Germinal center (tissue), 1 donor: ENCODE results near the gene BLOC1S3.

Experiments used
- DNase-seq: peaks from one replicate; pipeline ENCODE4 v3.0.0; 2012; ENCODE audit warnings: mixed read lengths, low spot score

The BLOC1S3 gene, protein sequence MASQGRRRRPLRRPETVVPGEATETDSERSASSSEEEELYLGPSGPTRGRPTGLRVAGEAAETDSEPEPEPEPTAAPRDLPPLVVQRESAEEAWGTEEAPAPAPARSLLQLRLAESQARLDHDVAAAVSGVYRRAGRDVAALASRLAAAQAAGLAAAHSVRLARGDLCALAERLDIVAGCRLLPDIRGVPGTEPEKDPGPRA

DNA sequence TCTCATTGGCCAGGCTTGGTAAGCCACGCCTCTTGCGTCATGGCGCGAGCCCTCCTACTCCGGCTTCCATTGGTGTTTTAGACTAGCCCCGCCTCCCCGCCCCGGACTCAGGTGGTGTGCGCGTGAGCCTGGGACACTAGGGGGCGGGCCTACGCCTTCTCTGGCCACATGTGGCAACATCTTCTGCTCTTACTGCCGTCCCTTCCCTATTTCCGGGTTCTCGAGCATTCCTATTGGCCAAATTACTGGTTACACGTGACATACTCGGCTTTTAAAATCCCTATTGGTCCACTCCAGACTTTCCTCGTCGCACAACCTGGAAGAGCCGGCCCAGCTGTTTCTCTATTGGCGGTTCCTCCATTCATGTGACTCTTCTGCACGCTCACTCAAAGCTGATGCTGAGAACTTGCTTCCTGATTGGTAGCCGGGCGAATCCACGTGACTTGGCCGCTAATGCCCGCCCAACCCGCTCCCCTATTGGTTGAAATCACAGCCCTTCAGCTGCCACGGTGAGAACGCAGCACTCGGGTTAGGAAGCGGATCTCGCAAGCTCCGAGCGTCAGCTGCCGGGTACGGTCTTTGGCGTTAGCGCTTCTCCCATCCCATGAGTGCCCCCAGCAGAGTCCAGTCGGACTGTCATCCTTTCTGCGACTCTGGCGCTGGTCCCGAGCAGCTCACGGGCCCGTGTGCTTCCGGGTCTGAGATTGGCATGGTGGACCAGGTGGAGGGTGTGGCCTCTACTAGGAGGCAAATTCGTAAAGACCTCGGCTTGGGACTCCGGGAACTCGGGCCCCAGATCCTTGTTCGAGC is at the start of gene BLOC1S3:
BLOC1S3 (plus strand) TSS at position 523 of the 810 bp plus-strand sequence. CDS start 513 bp downstream, outside the sequence.
- DNase-seq = peak; percentile 98

DNA sequence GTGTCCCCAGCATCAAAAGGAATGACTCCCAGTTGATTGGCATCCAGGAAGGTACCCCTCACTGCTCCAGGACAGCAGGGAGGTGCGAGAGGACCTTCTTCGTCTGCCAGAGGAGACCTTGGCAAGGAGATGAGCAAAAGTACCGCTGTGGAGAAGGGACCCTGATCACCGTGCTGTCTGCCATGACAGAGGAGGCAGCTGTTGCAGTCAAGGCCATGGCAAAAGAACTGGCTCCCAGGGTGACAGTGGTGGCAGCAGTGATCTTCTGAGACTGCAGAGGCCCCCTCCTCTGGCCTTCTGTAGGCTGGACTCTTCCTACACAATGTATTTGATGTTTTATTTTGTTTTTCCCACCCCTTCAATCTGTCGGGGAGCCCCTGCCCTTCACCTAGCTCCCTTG is 49.8 kb upstream of the BLOC1S3 start:
- no peak for DNase-seq

DNA sequence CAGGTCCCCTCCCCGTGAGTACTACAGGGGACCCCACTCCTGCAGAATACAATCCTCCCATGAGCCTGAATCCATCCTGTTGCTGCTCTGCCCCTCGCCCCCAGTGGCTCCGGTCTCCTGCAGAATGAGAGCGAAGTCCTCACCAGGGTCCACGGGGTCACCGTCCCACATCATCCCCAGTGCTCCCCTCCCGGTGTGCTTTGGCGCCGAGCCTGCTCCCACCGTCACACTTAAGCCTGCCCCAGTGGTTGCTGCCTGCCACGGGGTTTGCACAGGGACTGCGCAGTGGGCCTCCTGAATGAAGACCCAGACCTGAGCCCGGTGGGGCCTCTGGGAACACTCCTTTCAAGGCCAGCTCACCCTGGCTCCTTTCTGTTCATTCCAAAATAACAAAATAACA is 48.3 kb upstream of the BLOC1S3 start:
- DNase-seq = no peak

DNA sequence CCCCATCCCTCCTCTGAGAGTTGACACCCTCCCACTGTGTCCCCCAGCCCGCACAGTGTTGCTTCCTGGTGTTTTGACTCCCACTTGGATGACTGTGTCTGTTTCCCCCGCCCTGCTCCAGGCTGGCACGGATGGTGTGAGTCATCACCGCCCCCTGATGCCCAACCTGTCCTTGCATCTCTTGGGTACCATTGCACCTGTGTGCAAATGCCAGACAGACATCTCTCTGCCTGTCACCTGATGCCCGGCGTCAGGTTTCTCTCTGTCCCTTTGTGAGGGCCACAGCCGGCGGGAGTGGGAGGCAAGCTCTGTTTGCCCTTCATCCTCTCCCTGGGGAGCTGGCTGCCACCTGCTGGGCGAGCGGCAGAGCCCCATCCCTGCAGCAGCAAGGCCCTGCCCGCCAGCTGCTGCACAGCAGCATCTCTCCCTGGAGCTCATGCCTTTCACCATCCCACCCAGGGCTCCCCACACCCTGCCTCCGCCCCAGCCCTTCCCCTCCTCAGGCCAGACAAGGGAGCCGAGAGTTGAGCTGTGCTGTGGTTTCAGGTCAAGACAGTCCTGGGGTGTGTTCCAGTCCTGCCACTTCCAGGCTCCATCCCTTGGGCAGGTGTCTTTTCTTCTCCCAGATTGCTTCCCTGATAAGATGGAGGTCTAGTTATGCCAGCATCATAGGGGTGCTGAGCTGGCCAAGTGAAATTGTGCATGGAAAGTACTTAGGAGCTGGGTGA is 47.5 kb upstream of the BLOC1S3 start:
- no peak for DNase-seq

DNA sequence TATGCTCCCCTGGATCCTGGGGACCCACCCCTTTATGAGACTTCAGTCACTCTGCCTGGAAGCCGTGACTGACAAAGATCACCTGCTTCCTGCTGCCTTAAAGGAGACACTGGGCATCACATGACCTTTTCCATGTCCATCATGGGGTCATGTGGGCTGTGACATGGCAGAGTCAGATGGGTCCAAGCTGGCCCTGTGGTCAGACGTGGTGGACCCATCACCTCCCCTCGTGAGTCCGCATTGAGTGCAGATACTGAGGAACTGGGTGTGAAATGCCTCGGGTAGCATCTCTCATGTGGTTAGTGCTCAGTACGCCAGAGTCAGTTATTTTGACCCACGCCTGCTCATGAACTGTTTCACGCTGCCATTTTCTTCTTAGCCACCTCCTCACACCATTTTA is 44.9 kb upstream of the BLOC1S3 start:
- no peak for DNase-seq

DNA sequence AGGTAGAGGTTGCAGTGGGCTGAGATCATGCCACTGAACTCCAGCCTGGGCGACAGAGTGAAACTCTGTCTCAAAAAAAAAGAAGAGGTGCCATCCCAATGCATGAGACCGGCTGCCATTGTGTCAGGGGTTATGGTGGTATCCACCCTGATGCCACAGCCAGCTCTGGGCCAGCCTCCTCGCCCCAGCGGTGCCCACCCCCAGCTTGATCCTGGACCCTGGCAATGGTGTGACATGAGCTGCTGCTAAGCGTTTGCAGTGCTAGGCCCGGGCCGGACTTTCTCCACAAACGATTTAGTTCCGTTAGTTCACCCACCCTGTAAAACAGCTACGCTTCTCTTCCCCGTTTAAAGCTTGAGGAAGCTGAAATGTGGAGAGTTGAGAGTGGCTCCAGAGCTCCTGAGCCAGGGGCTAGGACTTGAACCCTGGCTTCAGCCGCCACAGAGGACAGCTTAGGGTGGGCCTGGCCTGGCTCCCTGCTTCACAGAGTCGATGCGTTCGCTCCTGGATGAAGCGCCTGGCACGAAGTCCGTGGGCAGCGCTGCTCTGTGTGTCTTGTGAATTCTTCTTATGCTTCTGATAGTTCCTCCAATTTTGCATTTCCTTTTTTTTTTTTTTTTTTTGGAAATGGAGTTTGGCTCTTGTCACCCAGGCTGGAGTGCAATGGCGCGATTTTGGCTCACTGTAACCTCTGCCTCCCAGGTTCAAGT is 43.3 kb upstream of the BLOC1S3 start:
- DNase-seq = no peak

DNA sequence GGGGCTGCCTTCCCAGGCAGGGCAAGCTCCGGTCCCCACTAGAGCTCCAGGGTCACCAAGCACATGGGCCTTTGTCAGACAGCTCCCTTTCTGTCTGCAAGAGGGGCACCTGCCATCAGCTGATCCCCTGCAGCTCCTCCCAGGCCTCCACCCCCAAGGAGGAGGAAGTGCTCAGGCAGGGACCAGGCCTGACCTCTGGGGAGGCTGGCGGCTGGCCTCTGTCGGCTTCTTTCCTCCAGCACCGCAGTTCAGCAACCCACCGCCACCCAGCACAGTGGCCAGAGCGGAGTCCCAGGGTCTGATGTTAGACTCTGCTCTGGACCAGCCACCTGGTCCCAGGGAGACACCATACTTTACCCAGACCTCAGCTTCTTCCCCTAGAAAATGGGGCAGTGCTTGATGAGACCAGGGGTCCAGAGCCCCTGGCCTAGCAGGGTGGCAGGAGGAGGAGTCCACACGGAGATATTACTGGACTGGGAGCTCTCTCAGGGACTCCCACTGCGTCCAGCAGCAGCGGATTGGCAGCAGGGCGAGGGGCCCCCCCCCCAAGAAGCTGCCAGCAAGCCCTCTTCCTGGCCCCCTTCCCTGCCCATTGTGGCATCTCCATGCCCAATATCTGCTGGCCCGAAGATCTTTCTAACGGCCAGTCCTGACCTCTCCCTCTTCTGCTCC is 41.9 kb upstream of the BLOC1S3 start:
- peak; percentile 64 for DNase-seq

DNA sequence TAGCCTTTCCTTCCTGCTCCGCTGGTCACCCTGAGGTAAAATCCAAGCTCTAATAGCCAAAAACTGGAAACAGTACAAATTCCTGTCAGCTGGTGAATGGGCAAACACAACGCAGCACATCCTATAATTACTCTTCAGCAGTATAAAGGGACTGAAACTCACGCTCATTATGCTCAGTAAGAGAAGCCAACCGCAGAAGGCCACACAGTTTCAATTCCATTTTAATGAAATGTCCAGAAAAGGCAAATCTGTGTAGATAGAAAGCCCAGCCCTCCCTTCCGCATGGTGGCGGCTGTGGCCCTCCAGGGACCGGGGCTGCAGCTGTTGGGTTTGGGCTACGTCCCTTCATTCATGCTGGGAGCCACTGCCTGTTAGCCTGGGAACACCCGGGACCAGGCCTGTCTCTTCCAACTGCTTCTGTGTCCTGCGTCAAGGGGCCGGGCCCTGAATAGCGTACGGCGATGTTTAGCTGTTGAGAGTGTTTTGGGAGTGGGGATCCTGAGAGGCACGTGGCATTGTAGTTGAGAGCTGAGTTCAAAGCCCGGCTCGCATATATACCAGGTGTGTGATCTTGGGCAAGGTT is 41.3 kb upstream of the BLOC1S3 start:
- peak; percentile 66 for DNase-seq

DNA sequence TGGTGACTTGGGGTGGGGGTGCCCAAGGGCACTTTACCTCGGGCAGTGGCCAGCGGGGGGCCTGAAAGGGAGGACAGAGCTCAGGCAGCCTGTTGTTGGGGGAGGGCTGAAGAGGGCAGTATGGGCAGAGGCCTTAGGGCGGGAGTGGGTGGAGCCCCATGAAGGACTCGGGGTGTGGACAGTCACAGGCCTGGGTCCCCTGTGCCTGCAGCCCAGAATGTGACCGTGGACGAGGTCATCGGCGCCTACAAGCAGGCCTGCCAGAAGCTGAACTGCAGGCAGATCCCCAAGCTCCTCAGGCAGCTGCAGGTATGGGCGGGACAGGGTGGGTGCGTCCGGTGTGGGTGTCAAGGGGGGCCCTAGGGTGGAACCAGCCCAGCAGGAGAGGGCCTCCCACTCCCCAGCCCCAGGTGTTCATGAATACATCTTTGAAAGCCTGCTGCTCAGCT is 40.3 kb upstream of the BLOC1S3 start:
- DNase-seq = no peak

DNA sequence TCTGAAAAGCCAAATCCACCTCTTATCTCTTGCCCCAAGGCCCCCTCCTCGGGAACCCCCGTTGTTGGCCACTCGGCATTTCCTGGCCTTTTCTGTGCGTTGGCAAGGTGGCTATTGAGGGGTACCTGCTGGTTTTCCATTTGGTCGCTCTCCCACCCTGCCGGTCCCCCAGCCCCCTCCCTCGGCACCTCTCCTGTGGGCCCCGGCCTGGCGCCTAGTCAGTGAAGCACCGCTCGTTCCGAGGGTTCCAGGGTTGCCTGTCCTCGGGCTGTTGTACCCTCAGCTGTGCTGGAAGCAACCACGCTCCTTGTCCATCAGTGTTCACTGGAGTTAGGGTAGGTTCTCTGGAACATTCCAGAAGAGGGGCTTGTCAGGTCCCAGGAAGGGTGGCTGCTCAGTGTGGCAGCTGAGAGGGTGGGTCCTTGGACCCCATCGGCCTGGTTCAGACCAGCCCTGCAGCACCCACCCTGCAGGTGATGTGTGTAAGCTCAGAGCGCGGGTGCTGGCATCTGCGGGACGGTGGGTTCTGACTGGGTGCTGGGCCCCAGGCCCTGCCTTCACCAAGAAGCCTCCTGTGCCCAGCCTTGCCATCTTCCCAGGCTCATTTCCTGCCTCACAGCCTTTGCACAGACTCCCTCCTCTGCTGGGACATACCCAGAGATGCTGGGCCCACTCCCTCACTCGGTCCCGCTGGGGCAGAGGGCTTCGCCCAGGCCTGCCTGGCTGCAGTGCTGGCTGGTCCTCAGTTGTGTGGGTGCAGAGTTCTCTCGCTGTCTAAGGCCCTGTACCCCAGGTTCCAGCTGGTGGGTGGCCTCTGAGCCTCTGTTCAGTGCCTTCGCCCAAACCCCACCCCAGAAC is 39.1 kb upstream of the BLOC1S3 start:
- no peak for DNase-seq

DNA sequence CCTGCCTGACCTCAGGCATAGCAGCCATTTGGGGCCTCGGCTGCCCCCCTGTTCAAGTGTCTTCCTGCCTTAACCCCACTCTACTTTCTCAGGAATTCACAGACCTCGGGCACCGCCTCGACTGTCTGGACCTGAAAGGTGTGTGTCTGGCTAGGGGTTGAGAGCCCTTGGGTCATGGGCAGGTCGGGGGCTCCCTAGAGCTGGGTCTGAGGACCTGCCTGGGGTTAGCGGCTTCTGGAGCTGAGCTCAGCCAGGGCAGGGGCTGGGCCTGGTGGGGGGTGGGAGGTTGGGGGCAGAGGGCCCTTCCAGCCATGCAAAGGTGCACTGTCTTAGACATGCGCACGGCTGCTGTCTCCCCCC is 38.5 kb upstream of the BLOC1S3 start:
- no peak for DNase-seq

DNA sequence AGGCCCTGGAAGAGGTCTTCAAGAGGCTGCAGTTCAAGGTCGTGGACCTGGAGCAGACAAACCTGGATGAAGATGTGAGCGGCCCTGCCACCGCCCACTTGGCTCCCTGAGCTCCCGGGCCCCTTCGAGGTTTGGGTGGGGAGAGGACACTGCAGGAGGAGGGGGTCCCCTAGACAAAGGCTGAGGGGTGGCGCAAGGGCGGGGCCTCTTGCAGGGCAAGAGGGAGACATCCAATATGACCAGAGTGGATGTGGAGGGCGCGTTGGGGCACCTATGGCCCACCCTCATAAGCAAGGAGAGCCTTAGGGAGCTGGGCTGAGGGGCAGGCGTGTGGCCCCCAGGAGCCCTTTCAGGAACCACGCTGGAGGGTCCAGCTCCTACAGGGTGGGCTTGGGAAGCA is 38.1 kb upstream of the BLOC1S3 start:
- no peak for DNase-seq

DNA sequence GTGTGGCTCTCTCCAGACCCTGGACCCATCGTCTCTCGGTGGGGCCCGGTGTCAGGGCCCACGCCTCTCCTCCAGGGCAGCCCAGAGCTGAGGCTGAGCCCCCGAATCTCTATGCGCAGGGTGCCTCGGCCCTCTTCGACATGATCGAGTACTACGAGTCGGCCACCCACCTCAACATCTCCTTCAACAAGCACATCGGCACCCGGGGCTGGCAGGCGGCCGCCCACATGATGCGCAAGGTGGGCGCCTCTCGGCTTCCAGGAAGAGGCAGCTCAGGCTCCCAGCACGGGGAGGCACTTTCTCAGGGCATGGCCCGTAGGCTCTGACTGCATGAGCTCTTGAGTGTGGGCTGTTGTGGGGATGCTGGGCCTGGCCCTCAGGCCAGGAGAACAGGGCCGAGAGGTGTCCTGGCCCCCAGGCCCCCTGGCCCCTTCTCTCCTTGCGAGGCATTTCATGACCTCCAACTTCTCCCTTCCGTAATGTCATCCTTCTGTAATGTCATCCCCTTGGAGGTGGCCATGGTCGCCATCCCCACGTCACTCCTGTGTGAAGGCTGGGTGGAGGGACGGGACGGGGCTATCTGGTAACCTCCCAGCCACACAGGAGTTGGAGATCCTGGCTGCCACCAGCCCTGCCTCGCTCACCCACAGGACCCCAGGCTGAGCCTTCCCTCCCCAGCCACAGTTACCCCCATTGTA is 37.2 kb upstream of the BLOC1S3 start:
- DNase-seq = no peak

DNA sequence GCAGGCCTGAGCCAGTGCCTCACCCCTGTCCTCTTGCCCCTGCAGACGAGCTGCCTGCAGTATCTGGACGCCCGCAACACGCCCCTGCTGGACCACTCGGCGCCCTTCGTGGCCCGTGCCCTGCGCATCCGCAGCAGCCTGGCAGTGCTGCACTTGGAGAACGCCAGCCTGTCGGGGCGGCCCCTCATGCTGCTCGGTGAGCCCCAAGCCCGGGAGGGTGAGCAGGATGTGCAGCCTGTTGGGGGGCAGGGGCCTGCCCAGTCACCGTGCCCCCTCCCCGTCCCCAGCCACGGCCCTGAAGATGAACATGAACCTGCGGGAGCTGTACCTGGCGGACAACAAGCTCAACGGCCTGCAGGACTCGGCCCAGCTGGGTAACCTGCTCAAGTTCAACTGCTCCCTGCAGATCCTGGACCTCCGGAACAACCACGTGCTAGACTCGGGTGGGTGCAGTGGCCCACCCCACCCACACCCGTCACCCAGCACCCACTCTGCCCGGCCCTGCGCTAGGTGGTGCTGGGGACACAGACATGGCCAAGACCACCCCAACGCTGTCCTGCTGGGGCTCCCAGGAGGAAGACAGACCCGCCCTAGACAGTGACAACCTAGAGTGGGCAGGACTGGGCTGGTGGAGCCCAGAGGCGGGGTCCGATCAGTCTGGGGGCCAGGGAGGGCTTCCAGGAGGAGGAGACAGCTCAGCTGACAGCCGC is 36.4 kb upstream of the BLOC1S3 start:
- no peak for DNase-seq

DNA sequence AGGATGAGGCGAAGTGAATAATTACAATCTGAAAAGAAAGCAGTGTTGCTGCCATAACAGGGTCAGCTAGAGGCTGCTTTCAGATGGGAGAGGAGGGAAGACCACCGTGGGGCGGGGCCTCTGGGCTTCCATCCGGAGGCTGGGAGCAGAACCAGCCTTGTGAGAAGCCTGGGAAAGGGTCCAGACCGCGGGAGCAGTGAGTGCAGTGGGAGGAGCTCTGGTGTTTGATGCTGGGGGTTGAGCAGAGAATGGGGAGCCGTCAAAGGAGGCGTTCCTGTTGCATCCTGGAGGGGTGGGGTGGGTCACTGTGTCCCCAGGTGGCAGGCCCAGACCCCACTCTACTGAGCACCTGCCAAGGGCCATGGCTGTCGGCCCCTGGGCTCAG is 35.9 kb upstream of the BLOC1S3 start:
- no peak for DNase-seq

DNA sequence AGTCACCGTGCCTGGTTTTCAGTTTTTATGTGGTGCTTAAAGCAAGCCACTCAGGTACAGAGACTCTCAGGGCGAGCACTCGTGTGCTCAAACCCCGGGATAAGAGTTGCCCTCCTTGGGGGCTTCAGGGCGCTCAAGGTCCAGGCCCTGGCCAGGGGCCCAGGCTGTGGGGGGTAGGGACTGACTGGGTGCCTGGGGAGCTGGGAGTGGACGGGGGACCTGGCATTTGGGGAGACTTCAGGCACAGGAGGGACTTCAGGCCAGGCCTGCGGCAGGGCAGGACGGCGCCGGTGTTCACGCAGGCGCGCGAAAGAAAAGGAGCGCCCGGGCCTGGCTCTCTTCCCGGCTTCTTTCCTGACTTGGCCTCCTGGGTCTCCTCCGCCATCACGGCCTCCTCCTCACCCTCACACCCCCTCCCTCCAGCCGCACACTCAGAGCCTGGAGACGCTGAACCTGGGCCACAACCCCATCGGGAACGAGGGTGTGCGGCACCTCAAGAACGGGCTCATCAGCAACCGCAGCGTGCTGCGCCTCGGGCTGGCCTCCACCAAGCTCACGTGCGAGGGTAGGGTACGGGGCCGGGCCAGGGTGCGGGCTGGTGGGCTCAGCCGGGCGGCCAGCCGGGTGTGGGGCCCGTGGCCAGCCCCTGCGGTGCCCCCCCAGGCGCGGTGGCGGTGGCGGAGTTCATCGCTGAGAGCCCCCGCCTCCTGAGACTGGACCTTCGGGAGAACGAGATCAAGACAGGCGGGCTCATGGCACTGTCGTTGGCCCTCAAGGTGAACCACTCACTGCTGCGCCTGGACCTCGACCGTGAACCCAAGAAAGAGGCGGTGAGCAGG is 33.9 kb upstream of the BLOC1S3 start:
- no peak for DNase-seq

DNA sequence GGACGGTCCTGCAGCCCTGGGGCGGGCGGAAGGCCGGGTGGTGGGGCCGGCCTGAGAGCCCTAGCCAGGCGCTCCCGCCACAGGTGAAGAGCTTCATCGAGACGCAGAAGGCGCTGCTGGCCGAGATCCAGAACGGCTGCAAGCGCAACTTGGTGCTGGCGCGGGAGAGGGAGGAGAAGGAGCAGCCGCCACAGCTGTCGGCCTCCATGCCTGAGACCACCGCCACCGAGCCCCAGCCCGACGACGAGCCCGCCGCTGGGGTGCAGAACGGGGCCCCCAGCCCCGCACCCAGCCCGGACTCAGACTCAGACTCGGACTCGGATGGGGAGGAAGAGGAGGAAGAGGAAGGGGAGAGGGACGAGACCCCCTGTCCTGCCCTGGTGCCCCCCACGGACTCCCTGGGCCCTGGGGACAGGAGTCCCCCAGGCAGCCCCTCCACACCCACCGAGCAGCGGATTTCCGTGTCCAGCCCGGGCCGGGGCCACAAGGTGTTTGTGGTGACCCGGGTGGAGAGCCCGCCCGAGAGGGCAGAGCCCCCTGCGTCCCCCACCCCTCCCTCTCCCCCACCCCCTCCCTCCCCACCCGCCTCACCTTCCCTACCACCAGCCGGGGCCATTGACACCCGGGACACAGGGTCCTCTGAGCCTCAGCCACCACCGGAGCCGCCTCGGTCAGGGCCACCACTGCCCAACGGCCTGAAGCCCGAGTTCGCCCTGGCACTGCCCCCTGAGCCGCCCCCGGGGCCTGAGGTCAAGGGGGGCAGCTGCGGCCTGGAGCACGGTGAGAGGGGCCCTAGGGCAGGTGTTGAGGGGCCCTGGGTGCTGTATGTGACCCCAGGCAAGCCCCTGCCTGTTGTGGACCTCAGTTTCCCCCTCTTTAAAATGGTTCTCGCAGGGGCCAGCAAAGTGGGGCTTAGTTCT is 33.1 kb upstream of the BLOC1S3 start:
- no peak for DNase-seq
